RWPE1 (cell line): ENCODE data around the gene IMPACT.

Experiments used
- CTCF ChIA-PET: fragments of 350-600 bp; sonication (Branson Sonifier 250); formaldehyde crosslinking; extraction: SDS; loops from one replicate; lab custom pipeline; 2021; lab: Yijun Ruan, JAX
- POLR2A ChIA-PET: fragments of 400-600 bp; formaldehyde crosslinking; extraction: SDS; loops from one replicate; lab custom pipeline; 2020; ENCODE audit warnings: antibody characterized with exemption; ENCODE audit not compliant: low non-redundant PET; lab: Yijun Ruan, JAX
- DNase-seq: peaks from one replicate; pipeline ENCODE4 v3.0.0; 2012; ENCODE audit warnings: low spot score
- H3K27ac ChIP-seq: fragments of 450-650 bp; 2 replicates; pipeline ENCODE4 v1.5.1; 2017
- CTCF ChIP-seq: fragments of 450-650 bp; conservative IDR thresholded peaks from 2 replicates; pipeline ENCODE4 v1.5.1; 2017; ENCODE audit warnings: low read depth, mild to moderate bottlenecking

The IMPACT gene

GRCh38 chr18:24426398-24427294 lies at the start of gene IMPACT:
Gene IMPACT, plus strand, starts transcription at chr18:24426670. Its CDS starts 87 bp downstream, at chr18:24426757.
- no peak for TF ChIP-seq CTCF
- CTCF ChIA-PET: no interaction called here
- H3K27ac ChIP-seq: peak within 1 kb of the TSS; percentile 85
- peak; percentile 86 for DNase-seq
- POLR2A ChIA-PET: interaction anchor here (0.6 kb wide), 1 partner anchor 29 kb away, joined by 3 read pairs; the partner anchor contains the start of gene OSBPL1A

GRCh38 chr18:24378598-24378997 lies 47.9 kb upstream of the IMPACT start:
- CTCF ChIA-PET: no interaction called here
- POLR2A ChIA-PET: no interaction called here
- H3K27ac ChIP-seq: no peak overlapping the region
- no peak for TF ChIP-seq CTCF
- DNase-seq: no peak

GRCh38 chr18:24380163-24380747 lies 46.2 kb upstream of the IMPACT start:
- ChIA-PET CTCF (no interaction called here), POLR2A (no interaction called here)

GRCh38 chr18:24381126-24381525 lies 45.3 kb upstream of the IMPACT start:
- DNase-seq: no peak
- ChIA-PET POLR2A (no interaction called here), CTCF (no interaction called here)
- TF ChIP-seq CTCF: no peak
- no peak overlapping the region for H3K27ac ChIP-seq

More at GRCh38 chr18:24380163-24380747, 46.2 kb upstream of the IMPACT start:
- no peak overlapping the region for H3K27ac ChIP-seq
- no peak for DNase-seq
- TF ChIP-seq CTCF: no peak

GRCh38 chr18:24386681-24387080 lies 39.8 kb upstream of the IMPACT start:
- no peak for TF ChIP-seq CTCF
- DNase-seq: no peak
- ChIA-PET CTCF (no interaction called here), POLR2A (no interaction called here)
- no peak overlapping the region for H3K27ac ChIP-seq

GRCh38 chr18:24388957-24389356 lies 37.5 kb upstream of the IMPACT start:
- no peak for DNase-seq
- CTCF ChIA-PET: no interaction called here
- no peak overlapping the region for H3K27ac ChIP-seq
- no peak for TF ChIP-seq CTCF
- POLR2A ChIA-PET: no interaction called here
